ENCODE results near the gene CARS1.
A peak's percentile ranks its signal among the peaks of the same experiment; 100 is the strongest.

CARS1 gene

DNA sequence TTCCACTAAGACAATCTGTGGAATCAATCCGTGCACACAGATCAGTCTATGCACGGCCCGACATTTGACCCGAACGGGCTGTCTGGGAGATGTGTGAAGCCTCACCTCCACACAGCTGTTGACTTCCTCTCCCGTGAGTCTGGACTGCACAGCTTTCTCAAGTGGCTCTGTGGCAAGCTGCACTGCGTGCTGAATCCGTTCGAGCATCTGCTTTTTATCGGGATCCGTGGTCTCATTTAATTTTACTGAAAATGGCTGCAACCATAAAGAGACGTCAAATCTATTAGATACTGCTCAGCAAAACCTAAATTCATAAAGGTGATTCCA is 19.3 kb downstream of the CARS1 start:
- no peak for DNase-seq (ENCODE audit: low read depth)

DNA sequence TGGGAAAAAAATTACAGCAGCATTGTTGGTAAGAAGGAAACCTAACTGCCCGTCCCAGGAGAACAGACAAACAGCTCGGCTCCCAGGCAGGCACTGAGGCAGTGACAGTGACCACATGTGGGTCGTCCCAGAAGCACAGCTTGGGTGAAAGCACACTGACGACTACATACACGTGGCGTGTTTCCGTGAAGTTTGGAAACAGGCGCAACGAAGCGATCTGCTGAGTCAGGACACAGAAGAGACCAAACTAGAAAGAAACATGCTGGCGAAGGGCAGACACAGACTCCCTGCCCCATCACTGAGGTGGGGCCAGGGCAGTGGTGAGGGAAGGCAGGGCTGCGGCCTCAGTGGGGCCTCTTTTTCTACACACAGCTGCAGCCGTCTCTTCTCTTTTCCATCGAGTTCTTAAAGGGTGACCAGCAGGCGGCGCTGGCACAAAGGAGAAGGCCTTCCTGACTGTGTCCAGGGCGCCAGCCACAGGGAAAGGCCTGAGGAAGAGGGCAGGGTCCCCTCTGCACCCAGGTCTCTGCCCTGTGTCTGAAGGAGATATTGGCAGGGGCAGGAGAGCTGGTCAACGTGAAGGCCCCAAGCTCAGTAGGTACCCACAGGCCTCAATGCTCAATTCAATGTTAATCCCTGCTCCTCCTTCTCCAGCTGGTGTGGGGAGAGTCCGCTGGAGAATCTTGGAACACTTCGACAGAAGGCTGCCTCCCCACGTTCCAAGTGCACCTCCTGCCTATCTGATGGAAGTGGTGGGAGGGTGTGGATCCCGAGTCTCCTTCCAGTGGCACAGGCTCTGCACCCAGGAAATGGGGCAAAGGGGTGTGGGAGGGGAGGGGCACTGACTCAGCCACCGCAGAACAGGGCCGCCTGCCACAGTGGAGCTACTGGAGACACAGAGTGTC is 19.9 kb downstream of the CARS1 start:
- peak; percentile 86 for DNase-seq (ENCODE audit: low read depth)

DNA sequence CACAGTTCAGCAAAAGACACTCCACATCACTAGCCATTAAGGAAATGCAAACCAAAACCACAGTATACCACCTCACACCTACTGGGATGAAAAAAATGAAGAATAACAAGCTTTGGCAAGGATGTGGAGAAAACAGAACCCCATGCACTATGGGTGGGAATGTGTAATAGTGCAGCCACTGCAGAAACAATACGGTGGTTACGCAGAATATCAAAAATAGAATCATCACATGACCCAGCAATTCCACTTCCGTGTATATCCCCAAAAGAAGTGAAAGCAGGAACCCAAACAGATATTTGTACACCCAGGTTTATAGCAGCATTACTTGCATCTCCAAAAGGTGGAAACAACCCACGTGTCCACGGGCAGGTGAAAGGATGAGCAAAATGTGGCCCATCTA is 20.8 kb downstream of the CARS1 start:
- no peak for DNase-seq (ENCODE audit: low read depth)

DNA sequence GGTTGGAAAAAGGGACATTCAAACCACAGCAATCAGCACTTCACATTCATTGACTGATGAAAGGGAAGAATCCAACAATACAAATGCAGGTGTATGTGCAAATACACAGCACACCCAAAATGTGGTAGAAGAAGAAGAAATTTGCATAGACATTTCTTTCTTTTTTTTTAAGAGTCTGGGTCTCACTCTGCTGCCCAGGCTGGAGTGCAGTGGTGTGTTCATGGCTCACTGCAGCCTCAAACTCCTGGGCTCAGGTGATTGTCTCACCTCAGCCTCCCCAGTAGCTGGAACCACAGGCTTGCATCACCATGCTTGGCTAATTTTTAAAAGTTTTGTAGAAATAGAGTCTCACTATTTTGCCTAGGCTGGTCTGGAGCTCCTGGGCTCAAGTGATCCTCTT is 21.9 kb downstream of the CARS1 start:
- DNase-seq (ENCODE audit: low read depth): no peak

DNA sequence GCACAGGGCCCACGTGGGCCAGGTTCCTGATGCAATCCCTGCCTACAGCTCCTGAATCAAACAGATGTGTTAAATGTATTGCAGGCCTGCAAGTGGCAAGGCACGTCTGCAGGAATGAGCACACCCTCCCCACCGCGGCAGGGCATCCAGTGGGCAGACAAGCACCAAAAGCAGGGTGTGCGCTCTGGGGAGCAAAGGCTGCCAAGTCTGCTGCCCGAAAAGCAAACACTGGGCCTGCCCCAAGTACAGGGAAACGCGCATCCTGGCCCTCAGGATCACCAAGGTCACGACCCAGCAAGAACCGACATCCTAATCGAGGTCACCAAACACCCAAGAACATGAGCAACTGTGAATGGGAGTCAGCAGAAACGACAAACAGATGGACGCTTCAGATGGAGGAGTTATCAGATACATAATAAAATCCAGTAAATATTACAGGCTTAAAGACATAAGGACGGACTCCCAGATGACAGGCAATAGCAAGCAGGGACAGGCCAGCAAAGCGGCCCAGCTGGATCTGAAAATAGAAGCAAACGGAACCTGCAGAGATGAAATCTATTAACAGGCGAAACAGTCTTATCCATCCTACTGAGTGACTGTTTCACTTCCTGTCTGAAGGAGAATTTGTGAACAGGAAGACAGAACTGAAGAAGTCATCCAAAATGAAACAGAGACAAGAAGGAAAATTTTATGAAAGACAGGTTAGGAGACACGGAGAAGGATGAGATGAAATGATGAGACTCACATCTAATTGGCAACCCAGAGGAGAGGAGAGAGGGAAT is 26.7 kb downstream of the CARS1 start:
- DNase-seq (ENCODE audit: low read depth): no peak

DNA sequence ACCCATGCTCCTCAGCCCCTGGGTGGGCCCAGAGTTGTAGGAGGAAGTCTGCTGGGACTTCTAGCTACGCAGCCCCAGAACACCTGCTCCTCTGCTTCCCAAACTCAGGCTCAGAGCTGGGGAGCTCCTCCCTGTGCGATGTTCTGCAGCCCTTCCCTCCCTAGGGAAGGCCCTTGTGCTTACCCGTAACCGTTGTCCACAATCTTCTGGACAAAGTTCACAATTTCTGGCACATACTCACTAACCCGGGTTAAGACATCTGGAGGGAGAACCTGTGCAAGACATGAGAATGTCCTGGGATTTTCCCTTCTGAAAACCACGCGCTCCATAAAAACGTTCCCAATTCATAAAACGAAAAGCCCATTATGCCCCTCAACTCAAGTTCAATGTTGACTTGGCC is 28.4 kb downstream of the CARS1 start:
- DNase-seq (ENCODE audit: low read depth): no peak

DNA sequence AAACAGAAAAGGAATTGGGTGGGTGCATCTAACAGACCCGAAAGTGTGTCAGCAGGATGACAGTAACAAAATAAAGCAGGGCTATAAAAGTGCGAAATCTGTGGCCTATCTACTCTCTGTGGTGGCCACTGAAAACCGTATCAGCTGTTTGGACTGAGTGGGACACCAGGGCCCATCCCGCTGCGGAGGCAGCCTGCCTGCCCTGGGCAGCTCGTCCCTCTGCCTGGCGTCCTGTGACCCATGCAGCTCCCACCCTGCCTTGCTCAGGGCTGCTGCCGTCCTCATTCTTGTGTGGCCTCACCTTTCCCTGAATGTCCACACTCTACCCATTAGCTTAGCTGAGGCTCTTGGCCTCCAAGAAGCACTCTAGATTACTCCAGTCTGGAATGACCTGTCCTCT is 30.4 kb downstream of the CARS1 start:
- no peak for DNase-seq (ENCODE audit: low read depth)

DNA sequence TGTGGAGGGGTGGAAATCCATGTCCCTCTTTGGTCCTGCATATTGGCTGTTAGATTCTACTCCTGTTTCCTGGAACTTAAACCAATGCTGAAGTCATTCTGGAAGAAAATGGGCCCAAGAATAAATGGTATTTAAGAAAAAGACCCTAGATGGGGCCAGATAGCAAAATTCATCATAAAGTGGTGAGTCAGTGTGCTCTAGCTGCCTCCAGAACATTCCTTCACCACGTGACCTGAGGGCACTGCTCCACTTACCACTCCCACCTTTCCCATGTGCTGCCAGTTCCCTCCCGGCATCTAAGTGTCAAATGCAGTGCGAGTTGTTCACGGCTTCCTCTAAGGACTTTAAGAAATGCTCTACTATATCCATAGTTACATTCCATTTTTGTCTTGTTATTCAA is 34.2 kb downstream of the CARS1 start:
- peak; percentile 69 for DNase-seq (ENCODE audit: low read depth)

DNA sequence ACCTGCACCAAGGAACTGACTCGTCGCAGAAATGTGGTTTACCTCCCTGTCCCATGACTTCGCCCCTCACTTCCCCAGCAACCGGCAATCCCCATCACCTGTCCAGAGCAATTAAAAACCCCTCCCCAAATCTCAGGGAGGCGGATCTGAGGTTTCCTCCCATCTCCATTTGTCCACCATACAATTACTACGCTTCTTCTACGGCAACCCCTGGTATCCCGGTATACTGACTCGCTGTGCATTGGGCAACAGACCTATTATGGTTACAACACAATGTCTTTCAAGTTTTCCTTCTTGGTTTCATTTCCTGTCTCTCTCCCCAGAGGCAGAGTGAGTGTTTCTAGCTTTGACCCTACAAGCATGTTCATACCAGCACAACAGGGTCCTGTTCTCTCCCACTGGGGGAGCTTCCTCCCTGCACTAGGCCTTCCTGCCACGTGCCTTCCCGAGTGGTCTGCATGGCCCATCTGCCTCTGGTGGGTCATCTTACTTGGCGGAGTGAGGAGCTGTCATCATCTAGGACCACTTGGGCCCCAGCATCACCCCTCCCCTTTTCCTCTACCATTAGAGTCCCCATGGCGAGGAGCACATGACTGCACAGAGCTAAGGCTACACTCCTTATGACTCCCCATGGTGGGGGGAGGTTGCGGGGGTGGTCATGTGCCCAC is 34.8 kb downstream of the CARS1 start:
- DNase-seq (ENCODE audit: low read depth): peak; percentile 76

DNA sequence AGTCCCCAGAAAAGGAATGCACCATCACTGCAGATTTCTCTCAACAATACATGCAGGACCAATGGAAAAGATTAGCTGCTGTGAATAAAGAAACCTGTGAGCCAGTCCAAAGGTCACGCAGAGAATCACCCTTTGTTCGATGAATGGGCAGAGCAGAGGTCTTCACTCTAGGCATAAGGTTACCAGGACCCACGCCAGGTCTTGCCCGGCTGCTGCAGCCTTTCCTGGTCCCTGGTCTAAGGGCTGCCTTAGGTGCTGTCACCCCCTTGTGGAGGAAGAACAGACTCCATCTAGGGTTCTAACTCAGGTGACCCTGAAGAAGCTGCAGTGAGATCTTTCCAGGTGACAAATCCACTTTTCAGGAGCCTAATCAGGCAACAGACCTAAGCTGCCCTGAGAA is 36.1 kb downstream of the CARS1 start:
- peak; percentile 54 for DNase-seq (ENCODE audit: low read depth)

DNA sequence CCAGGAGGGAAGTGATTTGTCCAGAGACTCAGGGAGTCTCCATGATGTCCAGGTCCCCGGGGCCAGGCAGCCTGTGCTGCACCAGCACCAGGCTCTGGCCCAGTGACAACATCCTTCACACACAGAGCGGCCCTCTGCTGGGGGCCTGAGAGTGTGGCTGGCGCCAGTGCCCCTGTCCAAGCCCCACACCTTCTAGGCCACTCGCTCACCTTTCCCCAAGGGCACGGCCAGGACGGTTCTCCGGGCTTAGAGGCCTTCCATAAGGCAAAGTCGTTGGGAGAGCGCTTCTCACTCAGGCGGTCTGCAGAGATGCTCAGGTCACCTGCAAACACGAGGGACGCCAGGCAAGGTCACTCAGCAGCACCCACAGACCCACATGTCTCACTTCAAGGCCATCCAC is 37.2 kb downstream of the CARS1 start:
- DNase-seq (ENCODE audit: low read depth): no peak

DNA sequence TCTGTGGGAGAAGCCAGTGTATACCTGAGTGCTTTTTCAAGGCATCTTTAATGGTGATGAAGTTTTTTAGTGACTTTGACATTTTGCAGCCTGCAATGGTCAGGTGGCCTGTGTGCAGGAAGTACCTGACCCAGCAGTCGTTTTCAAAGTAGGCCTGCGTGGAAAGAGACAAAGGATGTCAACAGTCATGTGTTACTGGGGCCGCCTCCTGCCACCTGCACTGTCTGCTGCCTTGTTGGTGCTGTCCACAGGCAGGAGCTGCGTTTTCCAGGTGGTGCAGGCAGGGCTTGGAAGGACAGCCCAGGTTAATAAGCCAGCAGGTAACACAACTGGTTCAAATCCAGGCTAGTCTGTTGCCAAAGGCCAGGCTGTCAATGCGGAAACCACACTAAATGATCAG is 38.6 kb downstream of the CARS1 start:
- no peak for DNase-seq (ENCODE audit: low read depth)

DNA sequence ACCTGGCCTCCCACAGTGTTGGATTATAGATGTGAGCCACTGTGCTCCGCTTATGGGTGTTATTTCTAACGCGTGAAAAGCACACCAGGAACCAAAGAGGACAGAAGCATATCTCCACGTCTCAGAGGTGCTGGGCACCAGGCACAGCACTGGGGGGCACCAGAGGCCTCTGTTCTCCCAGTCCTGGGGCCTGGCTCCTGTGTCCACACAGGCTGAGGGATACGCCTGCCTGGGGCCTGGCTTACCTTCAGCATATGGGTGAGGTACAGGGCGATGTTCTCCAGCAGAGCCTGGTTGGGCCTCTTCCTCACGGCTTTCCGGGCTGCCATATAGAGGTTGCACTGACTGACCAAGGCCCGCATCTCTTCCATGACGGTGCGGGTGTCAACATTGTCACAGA is 40.4 kb downstream of the CARS1 start:
- peak; percentile 32 for DNase-seq (ENCODE audit: low read depth)

DNA sequence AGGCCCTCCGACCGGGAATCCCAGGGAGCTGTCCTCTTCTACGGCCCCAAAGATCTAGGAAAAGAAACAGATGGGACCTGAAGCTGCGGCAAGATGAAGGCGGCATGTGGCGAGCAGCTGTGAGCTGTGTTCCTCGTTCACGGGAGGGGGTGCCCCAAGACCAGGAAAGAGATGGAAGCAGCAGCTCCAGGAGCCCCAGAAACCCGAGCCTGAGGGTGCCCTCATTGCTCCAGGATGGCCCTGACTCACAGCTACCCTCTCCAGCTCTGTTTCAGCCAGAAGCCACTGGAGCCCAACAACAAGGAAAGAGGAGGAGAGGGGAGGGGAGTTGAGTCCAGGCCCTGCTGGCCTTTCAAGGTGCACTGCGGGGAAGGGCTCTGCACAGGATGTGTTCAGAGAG is 41.4 kb downstream of the CARS1 start:
- peak; percentile 15 for DNase-seq (ENCODE audit: low read depth)

DNA sequence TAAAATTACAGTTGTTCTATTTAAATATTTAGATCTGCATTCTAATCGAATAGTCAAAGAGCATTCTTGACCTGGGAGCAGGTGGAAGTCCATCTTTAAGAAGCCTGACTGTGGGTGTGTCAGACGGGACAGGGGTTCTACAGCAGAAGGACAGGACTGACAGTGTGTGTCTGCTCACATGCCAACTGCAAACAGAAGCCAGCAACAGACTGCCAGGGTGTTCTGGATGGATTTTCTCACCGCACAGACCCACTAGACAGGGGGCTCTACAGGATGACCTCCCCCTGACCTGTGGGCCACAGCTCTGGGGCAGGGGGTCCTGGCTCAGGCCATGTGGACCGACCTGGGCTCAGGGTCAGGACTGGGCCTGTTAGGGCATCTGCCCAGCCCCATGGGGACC is 42.3 kb downstream of the CARS1 start:
- DNase-seq (ENCODE audit: low read depth): no peak

DNA sequence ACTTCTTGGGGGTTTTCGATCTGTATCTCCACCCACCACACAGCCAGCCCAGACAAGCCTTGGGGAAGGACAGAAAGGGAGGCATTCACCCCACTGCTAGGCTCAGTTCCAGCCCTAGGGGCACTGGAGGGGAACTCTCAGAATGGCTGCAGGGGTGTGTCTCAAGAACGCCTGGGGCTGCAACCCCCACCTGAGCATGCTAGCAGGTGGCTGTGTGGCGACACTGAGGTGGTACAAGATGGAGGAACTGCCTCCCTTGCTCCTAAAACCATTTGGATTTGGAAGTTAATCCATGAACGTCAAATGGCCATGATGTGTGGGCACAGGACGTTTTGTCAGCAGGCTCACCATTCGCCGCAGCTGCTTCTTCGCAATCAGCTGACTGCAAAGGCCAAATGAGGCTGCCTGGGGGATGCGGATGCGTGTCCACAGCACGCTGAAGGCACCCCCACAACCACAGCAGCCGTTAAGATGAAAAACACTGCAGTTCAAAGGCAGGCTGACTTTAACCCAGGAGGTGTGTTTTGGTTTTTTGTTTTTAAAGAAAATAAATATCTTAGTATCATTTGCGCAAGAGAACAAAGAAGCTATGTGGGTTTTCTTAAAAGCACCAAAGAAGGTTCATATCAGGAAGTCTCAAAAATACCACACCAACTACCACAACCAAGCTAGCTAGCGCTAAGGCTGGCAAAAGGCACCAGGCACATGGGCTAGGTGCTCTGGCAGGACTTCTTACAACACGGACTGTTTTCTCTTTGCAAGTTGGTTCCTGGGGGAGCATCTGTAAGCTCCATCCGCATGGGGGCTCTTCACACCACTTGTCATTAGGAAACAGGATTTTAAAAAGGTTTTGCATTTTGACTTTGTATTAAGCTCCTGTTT is 42.9 kb downstream of the CARS1 start:
- no peak for DNase-seq (ENCODE audit: low read depth)

DNA sequence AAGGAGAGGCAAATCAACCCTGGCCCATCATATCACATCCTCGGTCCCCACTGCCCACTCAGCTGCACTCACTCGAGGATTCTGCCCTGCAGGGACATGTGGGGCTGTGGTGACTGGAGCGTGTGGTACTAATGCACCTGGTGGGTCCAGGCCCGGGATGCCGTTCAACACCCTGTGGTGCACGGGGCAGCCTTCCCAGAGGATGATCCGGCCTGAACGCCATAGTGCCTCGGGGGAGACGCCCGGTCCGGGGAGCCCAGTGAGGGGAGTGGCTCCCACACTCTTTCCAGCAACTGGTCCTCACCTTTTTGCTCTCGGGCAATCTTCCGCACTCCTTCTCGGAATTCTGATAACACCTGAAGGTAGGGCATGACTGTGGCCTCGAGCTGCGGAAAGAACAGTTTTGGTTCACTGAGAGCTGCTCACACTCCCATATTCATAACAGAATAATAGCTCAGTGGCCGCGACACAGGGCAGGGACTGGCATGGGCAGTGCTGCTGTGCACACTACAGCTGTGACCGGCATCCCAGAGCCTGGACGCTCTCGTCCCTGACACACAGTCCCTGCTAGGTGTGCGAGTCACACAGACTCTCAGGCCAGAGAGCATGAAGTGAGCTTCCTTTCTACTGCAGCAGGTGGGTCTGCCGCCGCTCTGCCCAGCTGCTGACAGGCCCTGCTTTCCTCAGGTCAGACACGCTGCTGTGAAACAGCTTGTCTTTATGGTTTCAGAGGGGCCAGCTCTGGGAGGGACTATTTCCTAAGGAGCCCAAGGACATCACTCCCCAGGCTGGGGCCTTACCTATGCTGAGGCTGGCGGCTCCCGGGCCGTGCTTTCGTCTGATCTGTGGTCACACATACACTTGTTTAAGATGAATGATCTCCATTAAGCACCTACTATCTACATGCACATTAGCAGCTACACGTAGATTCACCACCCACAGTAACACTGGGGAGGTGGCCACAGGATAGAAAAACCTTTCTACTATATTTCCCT is 45.0 kb downstream of the CARS1 start:
- DNase-seq (ENCODE audit: low read depth): no peak

DNA sequence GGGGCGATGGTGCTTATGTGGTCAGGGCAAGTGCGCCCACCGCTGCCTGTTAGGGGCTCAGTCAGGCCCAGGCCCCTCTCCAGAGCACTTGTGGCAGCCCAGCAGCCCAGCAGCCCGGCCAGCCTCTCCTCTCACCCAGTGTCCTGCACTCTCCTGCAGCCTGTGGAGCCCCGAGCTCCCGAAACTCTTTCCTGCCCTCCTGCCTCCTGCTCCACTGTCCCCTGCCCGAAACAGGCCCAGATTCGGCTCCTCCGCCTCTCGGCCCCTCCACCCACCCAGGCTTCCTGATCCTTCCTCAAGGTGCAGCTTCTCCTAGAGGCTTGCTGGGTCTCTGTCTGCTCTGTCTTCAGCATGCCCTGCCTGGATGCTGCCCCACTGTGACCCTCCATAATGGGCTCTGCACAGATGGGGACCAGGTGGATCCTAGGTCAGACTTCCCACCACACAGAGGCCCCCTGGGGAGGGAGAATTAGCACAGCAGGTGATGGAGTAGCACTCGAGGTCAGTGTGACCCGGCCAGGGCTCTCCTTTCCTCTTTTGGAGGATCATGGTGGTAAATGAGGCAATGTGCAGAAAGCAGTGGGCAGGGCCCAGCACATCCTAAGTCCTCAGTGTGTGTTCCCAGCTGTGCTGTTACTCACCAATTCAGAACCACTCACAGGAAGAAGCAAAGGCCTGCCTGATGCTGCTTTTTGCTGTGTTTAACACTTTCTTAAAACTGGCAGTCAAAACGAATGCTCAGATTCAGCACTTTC is 46.5 kb downstream of the CARS1 start:
- DNase-seq (ENCODE audit: low read depth): no peak

DNA sequence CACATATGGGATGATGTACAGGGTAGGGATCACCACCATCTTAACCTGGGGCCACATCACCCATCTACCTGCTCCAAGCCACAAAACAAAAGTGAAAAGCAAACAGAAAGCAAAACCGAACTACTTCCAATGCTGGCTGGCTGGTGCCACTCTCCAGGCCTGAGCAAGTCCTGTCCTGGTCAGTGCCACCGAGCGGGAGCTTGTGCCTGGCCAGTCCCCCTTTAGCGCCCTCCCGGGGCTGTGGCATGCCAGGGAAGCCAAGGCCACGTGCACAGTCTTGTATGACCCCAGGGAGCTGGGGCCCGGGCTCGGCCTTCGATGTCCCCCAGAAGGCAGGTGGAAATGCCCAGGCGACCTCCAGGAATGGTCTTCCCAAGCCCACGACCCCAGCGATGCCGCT is 47.2 kb downstream of the CARS1 start:
- no peak for DNase-seq (ENCODE audit: low read depth)

DNA sequence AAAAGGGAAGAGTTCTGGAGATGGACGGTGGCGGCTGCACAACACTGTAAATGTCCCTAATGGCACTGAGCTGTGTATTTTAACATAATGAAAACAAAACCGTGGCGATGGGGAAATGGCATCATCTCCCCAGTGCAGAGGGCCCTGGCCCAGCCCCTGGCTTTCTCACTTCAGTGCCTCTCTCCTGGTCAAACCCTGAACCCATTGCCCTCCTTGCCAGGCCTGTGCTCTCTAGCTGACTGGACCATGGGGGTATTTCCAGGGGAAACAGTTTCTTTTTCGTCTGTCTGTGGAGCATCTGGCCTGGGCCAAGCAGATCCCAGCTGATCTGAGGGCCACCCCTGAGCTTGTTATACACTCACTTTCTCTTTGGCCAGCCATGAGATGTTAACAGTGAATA is 47.7 kb downstream of the CARS1 start:
- DNase-seq (ENCODE audit: low read depth): no peak

Measured in ELR (cell line).